Caki2 (cell line): ENCODE results near the gene RFTN2. TPM values are rescaled to one million over a fixed set of nuclear protein-coding genes. Genes with fewer than 3 reads are reported as not detected.
"Not testable (repeated sequence)": the region's sequence is repeated elsewhere in the genome, so short reads cannot be mapped to it uniquely, and the experiment has no call there.

Experiments used
- DNase-seq: peaks from one replicate; pipeline ENCODE4 v3.0.0-alpha.2; 2015; ENCODE audit warnings: low read depth
- in situ Hi-C: cut with HindIII; loops from 2 replicates; pipeline ENCODE4 v1.10.0; 2016; ENCODE audit warnings: low sequenced_read_pairs, low pct_unique_long_range_greater_than_20kb, mixed read lengths
- total RNA-seq: library from RNA; depleted of rRNA; stranded (reverse); fragments of >200 nt; shearing (Covaris generic); gene quantifications from 2 replicates; pipeline ENCODE4 v1.2.3, GENCODE V29; 2014; ENCODE audit warnings: low replicate concordance

Gene RFTN2
- total RNA-seq, 1 experiment from 2014 or later = not detected

GRCh38 chr2:197677483-197677882 lies 2.1 kb upstream of the RFTN2 start:
- in situ Hi-C loops = no loop called here
- no peak for DNase-seq

DNA sequence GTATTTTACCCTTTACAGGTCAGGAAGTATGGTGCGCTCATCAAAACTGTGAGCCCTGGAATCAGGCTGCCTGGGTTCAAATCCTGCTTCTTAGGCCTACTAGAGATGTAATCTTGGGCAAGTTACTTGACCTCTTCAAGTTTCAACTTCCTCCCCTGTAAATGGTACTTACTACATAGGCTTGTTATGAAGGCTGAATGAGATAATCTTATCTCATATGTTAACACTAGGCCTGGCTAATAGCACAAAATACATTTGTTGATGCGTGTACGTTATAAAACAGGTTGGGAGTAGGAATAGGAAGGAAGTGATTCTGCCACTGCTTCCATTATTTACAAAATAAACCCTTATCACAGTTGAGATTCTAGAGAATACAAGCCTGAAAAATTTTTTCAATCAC lies 1.7 kb upstream of the RFTN2 start:
- DNase-seq = no peak
- in situ Hi-C loops = no loop called here

DNA sequence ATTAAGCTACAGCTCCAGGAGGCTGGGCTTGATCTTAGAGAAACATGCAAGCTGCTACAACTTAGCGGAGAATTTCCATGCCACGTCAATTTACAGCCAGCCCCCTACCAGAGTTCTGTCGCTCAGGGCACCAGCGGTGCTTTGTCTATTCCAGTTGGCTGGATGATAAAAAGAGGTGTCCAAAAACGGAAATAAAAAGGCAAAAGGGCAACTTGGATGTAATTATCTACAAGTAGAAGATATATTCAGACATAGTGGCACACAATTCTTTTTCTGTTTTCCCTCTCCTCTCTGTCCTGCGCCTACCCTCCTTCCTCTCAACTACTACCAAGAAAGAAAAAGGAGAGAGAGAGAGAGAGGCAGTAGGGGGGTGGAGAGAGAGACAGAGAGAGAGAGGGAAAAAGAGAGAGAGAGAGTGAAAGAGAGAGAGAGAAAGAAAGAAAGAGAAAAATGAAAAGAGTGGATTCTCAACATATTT lies 363 bp upstream of the RFTN2 start:
- DNase-seq = no peak
- in situ Hi-C loops = no loop called here

DNA sequence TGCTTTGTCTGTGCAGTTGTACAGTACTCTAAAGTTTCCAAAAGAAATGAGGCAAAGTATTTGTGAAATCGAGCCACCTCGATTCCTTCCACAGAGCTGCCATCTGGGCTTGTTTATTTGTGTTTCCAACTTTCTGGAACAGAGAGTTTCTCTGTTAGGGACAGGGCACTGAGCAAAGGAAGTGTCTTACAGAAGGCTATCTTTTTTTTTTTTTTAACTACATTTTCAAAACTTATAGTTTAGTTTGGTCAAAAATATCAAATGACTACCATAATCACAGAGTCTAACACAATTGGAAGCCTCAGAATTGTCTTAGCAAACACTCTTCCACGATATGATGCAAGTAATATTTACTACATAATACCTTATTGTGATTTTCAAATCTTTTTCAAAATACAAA lies 796 bp downstream of the RFTN2 start:
- in situ Hi-C loops = no loop called here
- no peak for DNase-seq

DNA sequence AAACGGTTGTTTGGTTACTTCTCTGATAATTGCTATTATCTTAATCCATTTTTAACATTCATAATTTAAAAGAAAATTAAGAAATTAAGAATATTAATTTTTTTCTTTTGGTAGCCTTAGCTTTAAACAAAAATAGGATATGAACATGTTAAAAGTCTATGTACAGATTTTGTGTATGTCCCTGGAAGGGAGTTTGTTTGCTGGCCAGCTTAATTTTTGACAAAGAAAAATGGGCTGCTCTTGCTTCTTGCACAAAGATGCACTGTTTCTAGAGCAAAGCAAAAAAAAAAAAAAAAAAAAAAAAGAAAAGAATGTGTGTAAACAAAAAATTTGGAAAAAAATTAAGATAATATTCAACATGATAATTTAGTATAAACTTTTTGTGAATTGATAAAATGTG lies 1.3 kb downstream of the RFTN2 start:
- in situ Hi-C loops = no loop called here
- no peak for DNase-seq

GRCh38 chr2:197673606-197674005 lies 1.8 kb downstream of the RFTN2 start:
- in situ Hi-C loops = no loop called here
- DNase-seq = no peak

DNA sequence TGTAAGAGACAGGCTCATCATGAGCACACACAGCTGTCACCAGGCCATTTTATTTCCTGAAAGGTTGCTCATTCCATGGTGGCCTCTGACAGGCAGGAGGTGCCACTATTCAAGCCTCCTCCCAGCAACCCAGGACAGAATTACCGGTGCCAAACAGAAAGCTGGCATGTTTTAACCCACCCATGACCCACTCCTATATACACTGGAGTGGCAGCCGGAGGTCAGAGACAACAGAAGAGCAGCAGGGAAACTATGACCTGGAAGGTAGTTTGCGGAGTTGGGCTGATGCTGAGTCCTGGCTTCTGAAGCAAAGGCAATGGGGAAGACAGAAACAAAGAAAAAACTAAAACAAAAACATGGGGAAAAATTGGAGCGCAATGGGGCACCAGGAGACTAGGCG lies 2.3 kb downstream of the RFTN2 start:
- DNase-seq = no peak
- in situ Hi-C loops = no loop called here

DNA sequence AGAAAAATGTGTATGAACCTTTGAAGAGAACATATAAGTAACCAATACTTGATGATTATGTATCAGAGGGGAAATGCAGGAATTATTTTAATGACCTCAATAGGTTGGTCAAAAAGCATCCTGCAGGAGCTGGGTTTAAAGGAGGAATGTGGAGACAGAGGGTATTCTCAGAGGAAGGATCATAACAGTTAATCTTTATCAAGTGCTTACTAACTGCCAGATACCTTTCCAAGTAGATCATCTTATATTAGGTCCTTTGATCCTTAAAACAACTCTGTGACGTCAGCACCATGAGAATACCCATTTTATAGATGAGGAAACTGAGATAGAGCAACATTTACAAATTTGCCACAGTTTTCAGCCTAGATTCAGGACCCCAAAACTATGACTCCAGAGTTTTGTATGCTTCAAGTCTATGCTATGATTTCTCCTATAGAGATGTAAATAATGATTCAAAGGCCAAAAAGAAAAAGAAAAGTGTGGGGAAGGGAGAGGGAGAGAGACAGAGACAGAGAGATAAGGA lies 3.0 kb downstream of the RFTN2 start:
- in situ Hi-C loops = no loop called here
- DNase-seq = no peak

DNA sequence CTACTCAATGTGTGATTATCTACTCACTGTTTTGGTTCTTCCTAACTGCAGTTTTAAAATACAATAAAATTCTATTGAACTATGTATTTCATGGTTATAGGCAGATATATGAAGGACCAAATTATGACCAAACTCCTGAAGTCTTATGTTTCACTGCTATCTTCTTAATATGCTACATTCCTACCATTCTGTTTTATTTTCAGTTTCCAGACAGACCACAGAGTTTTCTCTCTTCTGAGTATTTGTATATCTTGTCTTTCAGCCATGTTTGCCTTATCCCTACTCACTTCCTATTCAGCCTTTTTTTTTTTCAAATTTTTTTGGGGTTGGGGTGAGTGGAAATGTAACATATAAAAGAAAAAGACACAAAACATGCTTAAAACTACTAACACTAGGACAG lies 6.3 kb downstream of the RFTN2 start:
- DNase-seq = no peak
- in situ Hi-C loops = no loop called here

- in situ Hi-C loops = no loop called here
- no peak for DNase-seq
Observed at GRCh38 chr2:197668296-197668695, 7.1 kb downstream of the RFTN2 start.

DNA sequence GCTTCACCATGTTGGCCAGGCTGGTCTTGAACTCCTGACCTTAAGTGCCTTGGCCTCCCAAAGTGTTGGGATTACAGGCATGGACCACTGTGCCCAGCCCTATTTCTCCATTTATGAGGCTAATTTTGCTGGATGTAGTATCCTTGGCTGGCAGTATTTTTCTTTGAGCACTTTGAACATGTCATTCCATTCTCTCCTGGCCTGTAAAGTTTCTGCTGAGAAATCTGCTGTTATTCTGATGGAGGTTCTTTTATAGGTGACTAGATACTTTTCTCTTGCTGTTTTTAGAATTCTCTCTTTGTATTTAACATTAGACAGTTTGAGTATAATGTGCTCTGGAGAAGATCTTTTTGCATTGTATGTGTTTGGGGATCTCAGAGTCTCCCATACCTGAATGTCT lies 9.1 kb downstream of the RFTN2 start:
- in situ Hi-C loops = no loop called here
- DNase-seq = no peak

DNA sequence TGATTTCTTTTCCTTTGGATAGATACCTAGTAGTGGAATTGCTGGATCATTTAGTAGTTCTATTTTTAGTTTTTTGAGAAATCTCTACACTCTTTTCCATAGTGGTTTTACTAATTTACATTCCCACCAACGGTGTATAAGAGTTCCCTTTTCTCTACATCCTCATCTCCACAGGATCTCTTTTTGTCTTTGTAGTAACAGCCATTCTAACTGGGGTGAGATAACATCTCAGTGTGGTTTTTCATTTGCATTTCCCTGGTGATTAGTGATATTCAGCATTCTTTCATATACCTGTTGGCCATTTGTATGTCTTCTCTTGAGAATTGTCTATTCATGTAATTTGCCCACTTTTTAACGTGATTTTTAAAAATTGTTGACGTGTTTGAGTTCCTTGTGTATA lies 13.8 kb downstream of the RFTN2 start:
- DNase-seq = no peak
- in situ Hi-C loops = no loop called here

DNA sequence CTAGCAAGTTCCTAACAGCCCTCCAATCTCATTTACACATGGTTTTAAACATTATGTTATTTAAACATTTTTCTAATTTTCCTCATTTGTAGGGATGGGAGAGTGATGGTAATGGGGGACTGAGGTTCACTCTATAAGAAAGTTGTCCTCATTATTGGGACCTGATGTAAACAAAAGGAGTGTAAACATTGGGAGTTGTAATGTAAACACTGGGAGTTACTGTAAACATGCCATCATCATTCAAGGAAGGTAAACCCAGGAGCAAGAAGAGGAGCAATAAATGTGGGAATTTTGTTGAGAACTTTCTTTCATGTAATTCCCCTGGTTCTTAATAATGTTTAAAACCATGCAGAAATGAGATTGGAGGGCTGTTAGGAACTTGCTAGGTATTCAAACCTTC lies 17.8 kb downstream of the RFTN2 start:
- no peak for DNase-seq
- in situ Hi-C loops = no loop called here

- DNase-seq = no peak
- in situ Hi-C loops = no loop called here
Observed at GRCh38 chr2:197647961-197648690, 27.3 kb downstream of the RFTN2 start.

- in situ Hi-C loops = no loop called here
- no peak for DNase-seq
Observed at GRCh38 chr2:197641666-197642065, 33.7 kb downstream of the RFTN2 start.

- DNase-seq, in situ Hi-C loops: not testable (repeated sequence)
Observed at GRCh38 chr2:197640571-197641122, 34.7 kb downstream of the RFTN2 start.

GRCh38 chr2:197633109-197633657 lies 42.2 kb downstream of the RFTN2 start:
- in situ Hi-C loops = no loop called here
- no peak for DNase-seq

GRCh38 chr2:197628043-197628500 lies 47.3 kb downstream of the RFTN2 start:
- in situ Hi-C loops = no loop called here
- no peak for DNase-seq

GRCh38 chr2:197626965-197627625 lies 48.3 kb downstream of the RFTN2 start:
- in situ Hi-C loops = no loop called here
- DNase-seq = no peak
